GM19324 (cell line): ENCODE results near the gene BEST1.
"Not testable (repeated sequence)": the region's sequence is repeated elsewhere in the genome, so short reads cannot be mapped to it uniquely, and the experiment has no call there.

Source experiments
- ATAC-seq: cut with Tn5 transposase; IDR thresholded peaks from one replicate; pipeline ENCODE4 v1.9.1; 2021; ENCODE audit warnings: mild to moderate bottlenecking, moderate library complexity; ENCODE audit not compliant: unreplicated experiment, low FRiP score

BEST1 gene

GRCh38 chr11:61974766-61975631 is 24.8 kb downstream of the BEST1 start:
- ATAC-seq = no peak

- ATAC-seq = no peak
Measured at GRCh38 chr11:61975638-61976419, 25.7 kb downstream of the BEST1 start.

GRCh38 chr11:61976420-61976800 is 26.3 kb downstream of the BEST1 start:
- no peak for ATAC-seq

GRCh38 chr11:61976813-61977475 is 26.8 kb downstream of the BEST1 start:
- no peak for ATAC-seq

GRCh38 chr11:61978703-61979661 is 28.8 kb downstream of the BEST1 start:
- no peak for ATAC-seq

- no peak for ATAC-seq
Measured at GRCh38 chr11:61980783-61981541, 30.8 kb downstream of the BEST1 start.

GRCh38 chr11:61983419-61983818 is 33.3 kb downstream of the BEST1 start:
- no peak for ATAC-seq

- no peak for ATAC-seq
Measured at GRCh38 chr11:61985869-61986268, 35.7 kb downstream of the BEST1 start.

- ATAC-seq = no peak
Measured at GRCh38 chr11:61994981-61995380, 44.8 kb downstream of the BEST1 start.

GRCh38 chr11:61996933-61997332 is 46.8 kb downstream of the BEST1 start:
- no peak for ATAC-seq

GRCh38 chr11:61999141-61999975 is 49.2 kb downstream of the BEST1 start:
- no peak for ATAC-seq

GRCh38 chr11:62000539-62001446 is 50.6 kb downstream of the BEST1 start:
- ATAC-seq = no peak

GRCh38 chr11:62001450-62002191 is 51.5 kb downstream of the BEST1 start:
- ATAC-seq = no peak

- not testable (repeated sequence) for ATAC-seq
Measured at GRCh38 chr11:62002283-62002682, 52.1 kb downstream of the BEST1 start.

- no peak for ATAC-seq
Measured at GRCh38 chr11:62004473-62004872, 54.3 kb downstream of the BEST1 start.

GRCh38 chr11:62008193-62008592 is 58.0 kb downstream of the BEST1 start:
- ATAC-seq = no peak
